IMR-90 (cell line): ENCODE measurements around the gene PTH.

Experiments used
- CEBPB ChIP-seq: IDR thresholded peaks from 2 replicates; pipeline ENCODE4 v1.6.1; 2012; ENCODE audit warnings: low read depth, low read length, improper control_type of control experiment
- CTCF ChIP-seq: conservative IDR thresholded peaks from 2 replicates; pipeline ENCODE4 v1.5.1; 2012; ENCODE audit warnings: mild to moderate bottlenecking, low read depth, low read length, improper control_type of control experiment
- MAFK ChIP-seq: IDR thresholded peaks from 2 replicates; pipeline ENCODE4 v1.6.1; 2012; ENCODE audit warnings: low read depth, low read length, improper control_type of control experiment
- POLR2A ChIP-seq: IDR thresholded peaks from 2 replicates; pipeline ENCODE4 v1.6.1; 2012; ENCODE audit warnings: mild to moderate bottlenecking, low read depth, low read length
- RCOR1 ChIP-seq: IDR thresholded peaks from 2 replicates; pipeline ENCODE4 v1.6.1; 2012; ENCODE audit warnings: mild to moderate bottlenecking, low read length, improper control_type of control experiment; ENCODE audit not compliant: insufficient replicate concordance
- RFX5 ChIP-seq: IDR thresholded peaks from 2 replicates; pipeline ENCODE4 v1.8.0; 2012; ENCODE audit warnings: low read depth, mild to moderate bottlenecking, low read length, moderate library complexity
- SMC3 ChIP-seq: fragments of 150-350 bp; IDR thresholded peaks from 2 replicates; pipeline ENCODE4 v1.6.1; 2016; ENCODE audit warnings: low read depth, mild to moderate bottlenecking, antibody characterized with exemption, low read length, moderate library complexity

- TF ChIP-seq POLR2A, result no peak
- TF ChIP-seq CTCF, result no peak
- TF ChIP-seq CEBPB, result no peak
- TF ChIP-seq RFX5, result no peak
- no peak for TF ChIP-seq RCOR1
- no peak for TF ChIP-seq SMC3
- TF ChIP-seq MAFK, result no peak
These were observed 7.6 kb upstream of the PTH start for GRCh38 chr11:13503393-13503792.
